ENCODE measurements around the gene PKP4. TPM values are rescaled to one million over a fixed set of nuclear protein-coding genes. Genes with fewer than 3 reads are reported as not detected.

PKP4 gene
- total RNA-seq, 1 experiment from 2014 or later, result 55.2 TPM

DNA sequence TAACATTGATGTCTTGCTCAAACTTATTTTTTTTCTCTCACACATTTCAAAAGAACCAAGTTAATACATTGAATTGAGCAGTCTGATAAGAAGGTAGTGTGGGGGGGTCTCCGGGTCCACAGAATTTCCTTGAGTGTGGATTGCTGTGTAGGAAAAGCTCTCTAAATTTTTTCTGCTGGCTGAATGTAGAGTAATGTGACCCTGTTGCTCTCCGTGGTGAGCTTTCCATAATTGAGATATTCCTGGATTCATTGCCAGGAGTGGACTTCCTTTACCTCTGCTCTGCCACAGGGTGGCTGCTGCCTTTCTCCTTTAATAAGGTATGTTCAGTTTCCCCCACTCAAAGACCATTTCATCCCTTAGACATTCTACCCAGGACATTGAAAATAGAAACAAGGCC, 50.9 kb downstream of the PKP4 start:
- ChIA-PET RAD21 (ENCODE audit: low non-redundant PET in 1 of 2, low total read pairs in 2 of 2, uncharacterized antibody in 2 of 2, unreplicated experiment in 2 of 2) (no interaction called here), POLR2A (no interaction called here), CTCF (no interaction called here)
- Histone ChIP-seq H3K4me2 (ENCODE audit: low read length) (no peak overlapping the region), H3K4me3 (replicated peaks in 1 of 2; ENCODE audit: low read depth in 1 of 2, low read length in 2 of 2) (no peak overlapping the region), H3K27ac (ENCODE audit: low read depth, low read length) (no peak overlapping the region), H3K79me2 (ENCODE audit: insufficient read depth, low read length) (peaks cover 74% of the 10 kb centered on the region), H3K4me1 (ENCODE audit: control insufficient read depth in 1 of 2, insufficient read depth in 2 of 2, low read length in 2 of 2) (peaks cover 5 to 33% of the 10 kb centered on the region in 2 experiments), H3K9ac (ENCODE audit: low read length) (no peak overlapping the region), H4K20me1 (ENCODE audit: insufficient read depth) (no peaks in the 10 kb centered on the region), H2AFZ (ENCODE audit: low read depth, low read length, poor library complexity, severe bottlenecking) (no peak overlapping the region), H3K9me3 (ENCODE audit: control insufficient read depth in 1 of 2, insufficient read depth in 1 of 2, low read depth in 1 of 2, low read length in 2 of 2) (no peaks in the 10 kb centered on the region), H3K36me3 (ENCODE audit: control insufficient read depth in 1 of 2, insufficient read depth in 2 of 2, low read length in 2 of 2) (no peaks in the 10 kb centered on the region), H3K9me2 (ENCODE audit: insufficient read depth) (no peaks in the 10 kb centered on the region), H3K27me3 (ENCODE audit: insufficient read depth, low read length) (no peaks in the 10 kb centered on the region)
- intact Hi-C loops (cut with micrococcal nuclease), result no loop called here
- no peak for TF ChIP-seq EZH2phosphoT487 (IDR thresholded peaks at IDR 0.05; ENCODE audit: borderline replicate concordance)
- no peak for TF ChIP-seq POLR2A (IDR thresholded peaks at IDR 0.05; ENCODE audit: borderline replicate concordance, extremely low read depth, insufficient read depth, insufficient read length)
- TF ChIP-seq SIN3A (IDR thresholded peaks at IDR 0.05; ENCODE audit: low read depth), result no peak
- no peak for TF ChIP-seq CEBPB (IDR thresholded peaks at IDR 0.05; ENCODE audit: low read depth)
- no peak for TF ChIP-seq YY1 (IDR thresholded peaks at IDR 0.05; ENCODE audit: extremely low read depth, insufficient replicate concordance, low read depth, low read length)
- no peak for TF ChIP-seq POLR2AphosphoS5 (IDR thresholded peaks at IDR 0.05; ENCODE audit: low read depth, low read length)
- TF ChIP-seq TCF7L2 (IDR thresholded peaks at IDR 0.05; ENCODE audit: borderline replicate concordance, extremely low read depth, insufficient read depth, insufficient read length), result no peak
- TF ChIP-seq ELF1 (IDR thresholded peaks at IDR 0.05; ENCODE audit: borderline replicate concordance, low read depth), result no peak
- no peak for TF ChIP-seq SP1 (IDR thresholded peaks at IDR 0.05; ENCODE audit: low read depth)
- TF ChIP-seq ZNF274 (IDR thresholded peaks at IDR 0.05; ENCODE audit: low read depth, low read length), result no peak
- TF ChIP-seq SRF (IDR thresholded peaks at IDR 0.05; ENCODE audit: low read depth), result no peak
- DNase-seq (ENCODE audit: low read depth, low spot score) (no peak), ATAC-seq (no peak)
- no TSS peak for BruUV-seq (replicated peaks)

All from HCT116 (cell line).